Transverse colon (tissue), 4 donors: ENCODE data around the gene PRMT3.

ENCODE experiments used
- POLR2AphosphoS5 ChIP-seq, 3 donors: sonication (generic); formaldehyde crosslinking; IDR thresholded peaks; one replicate each; pipeline ENCODE4 v1.6.1; 2016; ENCODE audit warnings: antibody characterized with exemption in 3 of 3
- TF ChIP-seq, protein P1 (sequence below), 5 experiments: fragments of 200-600 bp in 3 of 5; fragments of 450-650 bp in 2 of 5; sonication (generic) in 3 of 5; IDR thresholded peaks; 1 replicate in 2 of 5; 2 replicates in 3 of 5; pipeline ENCODE4 v1.5.1; 2016 to 2017; ENCODE audit warnings: antibody characterized with exemption in 5 of 5, inconsistent platforms in 3 of 5, mild to moderate bottlenecking in 2 of 5, moderate library complexity in 1 of 5

DNA sequence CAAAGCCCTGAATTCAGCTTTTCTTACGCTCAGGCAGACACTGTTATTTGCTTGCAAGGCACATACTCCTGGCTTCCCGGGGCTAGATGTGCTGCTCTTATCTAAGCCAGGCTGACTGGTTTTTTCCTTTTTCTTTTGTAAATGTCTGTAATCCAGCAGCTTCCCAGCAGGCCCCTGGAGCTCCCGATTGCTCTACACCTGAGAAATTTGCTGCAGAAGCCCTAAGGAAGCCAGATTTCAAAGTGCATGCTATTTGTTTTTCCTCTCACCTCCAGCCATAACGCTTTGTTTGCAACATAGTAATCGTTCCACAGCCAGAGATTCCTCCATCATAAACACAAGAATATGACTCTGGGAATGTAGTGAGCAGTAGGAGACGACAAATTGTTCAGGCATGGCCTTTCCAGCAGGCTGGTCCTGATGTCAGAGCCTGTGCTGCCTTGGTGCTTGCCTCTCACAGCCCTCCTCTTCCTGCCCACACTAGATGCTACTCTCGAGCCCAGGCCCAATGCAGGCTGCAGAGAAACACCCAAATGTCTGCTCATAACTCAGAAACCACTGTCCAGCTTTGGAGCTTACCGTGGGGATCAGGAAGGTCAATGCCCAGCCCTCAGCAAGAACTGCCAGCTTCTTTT, 157.2 kb downstream of the PRMT3 start:
- no peak for TF ChIP-seq POLR2AphosphoS5 (IDR thresholded peaks at IDR 0.05)
- TF ChIP-seq, protein P1, sequence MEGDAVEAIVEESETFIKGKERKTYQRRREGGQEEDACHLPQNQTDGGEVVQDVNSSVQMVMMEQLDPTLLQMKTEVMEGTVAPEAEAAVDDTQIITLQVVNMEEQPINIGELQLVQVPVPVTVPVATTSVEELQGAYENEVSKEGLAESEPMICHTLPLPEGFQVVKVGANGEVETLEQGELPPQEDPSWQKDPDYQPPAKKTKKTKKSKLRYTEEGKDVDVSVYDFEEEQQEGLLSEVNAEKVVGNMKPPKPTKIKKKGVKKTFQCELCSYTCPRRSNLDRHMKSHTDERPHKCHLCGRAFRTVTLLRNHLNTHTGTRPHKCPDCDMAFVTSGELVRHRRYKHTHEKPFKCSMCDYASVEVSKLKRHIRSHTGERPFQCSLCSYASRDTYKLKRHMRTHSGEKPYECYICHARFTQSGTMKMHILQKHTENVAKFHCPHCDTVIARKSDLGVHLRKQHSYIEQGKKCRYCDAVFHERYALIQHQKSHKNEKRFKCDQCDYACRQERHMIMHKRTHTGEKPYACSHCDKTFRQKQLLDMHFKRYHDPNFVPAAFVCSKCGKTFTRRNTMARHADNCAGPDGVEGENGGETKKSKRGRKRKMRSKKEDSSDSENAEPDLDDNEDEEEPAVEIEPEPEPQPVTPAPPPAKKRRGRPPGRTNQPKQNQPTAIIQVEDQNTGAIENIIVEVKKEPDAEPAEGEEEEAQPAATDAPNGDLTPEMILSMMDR (IDR thresholded peaks at IDR 0.05), result no peak
